ENCODE measurements around the gene GLI3. TPM values are rescaled to one million over a fixed set of nuclear protein-coding genes. Genes with fewer than 3 reads are reported as not detected.

GLI3 gene
- total and polyA plus RNA-seq, 2 of the 8 experiments (the other 6 are each of a cell fraction or from before 2014, with no cell fraction given): 8.0 to 31.1 TPM

GRCh38 chr7:42189535-42189934 lies 47.5 kb downstream of the GLI3 start:
- no peak overlapping the region for H3K56ac ChIP-seq (replicated peaks; ENCODE audit: insufficient read length, low read depth, low read length)
- H4K8ac ChIP-seq (ENCODE audit: extremely low read depth, insufficient read depth, low read length): no peak overlapping the region
- no peaks in the 10 kb centered on the region; a peak in 1 of 7 replicates for H3K27me3 ChIP-seq (replicated peaks in 1 of 4; ENCODE audit: control insufficient read depth in 3 of 4, extremely low read depth in 1 of 4, insufficient read depth in 3 of 4, low read length in 3 of 4)
- H3K23ac ChIP-seq (ENCODE audit: insufficient read length): no peak overlapping the region
- no peak overlapping the region for H3K18ac ChIP-seq (ENCODE audit: extremely low read depth, low read length)
- H4K5ac ChIP-seq (ENCODE audit: insufficient read length, low read depth, low read length): no peak overlapping the region
- no peak overlapping the region for H3K4ac ChIP-seq (replicated peaks; ENCODE audit: insufficient read length, low read depth, low read length)
- H3K4me1 ChIP-seq (replicated peaks in 1 of 4; ENCODE audit: control insufficient read depth in 3 of 4, insufficient read depth in 4 of 4, low read length in 3 of 4): peaks cover 0 to 6% (median 3%) of the 10 kb centered on the region in 4 experiments; a peak in 5 of 7 replicates
- H3K79me2 ChIP-seq (ENCODE audit: control insufficient read depth in 1 of 2, insufficient read depth in 2 of 2, low read length in 2 of 2): peaks cover 0 to 29% of the 10 kb centered on the region in 2 experiments; a peak in 2 of 4 replicates
- DNase-seq (ENCODE audit: low read depth in 1 of 2, low spot score in 2 of 2): no peak
- no peaks in the 10 kb centered on the region for H3K23me2 ChIP-seq (ENCODE audit: low read depth, low read length)
- no peak overlapping the region for H2AFZ ChIP-seq (ENCODE audit: low read length)
- no peak overlapping the region for H3K14ac ChIP-seq (ENCODE audit: insufficient read length)
- ChIA-PET CTCF (ENCODE audit: partially characterized antibody) (no interaction called here), POLR2A (ENCODE audit: partially characterized antibody) (no interaction called here)
- no peak overlapping the region for H2AK5ac ChIP-seq (ENCODE audit: low read depth, low read length)
- H3K27ac ChIP-seq (ENCODE audit: low read depth, low read length): no peak overlapping the region
- no peak overlapping the region for H2BK20ac ChIP-seq (ENCODE audit: low read length)
- 40% methylated on average over 1 of the region's 1 CpG; no CpG with 5 or more reads in 1 of the 2 experiments for WGBS, 2 experiments (ENCODE audit: extremely low coverage in 1 of 2, insufficient coverage in 1 of 2, insufficient read length in 1 of 2, insufficient replicate concordance in 2 of 2, low coverage in 1 of 2, low lambda C conversion rate in 2 of 2, missing lambda C conversion rate in 1 of 2)
- H3K36me3 ChIP-seq (ENCODE audit: control insufficient read depth in 2 of 4, insufficient read depth in 4 of 4, low read length in 3 of 4): no peaks in the 10 kb centered on the region; a peak in 1 of 8 replicates
- H3K4me3 ChIP-seq (ENCODE audit: extremely low read depth in 1 of 4, insufficient read depth in 2 of 4, low read depth in 3 of 4, low read length in 4 of 4): no peak overlapping the region
- no peak overlapping the region for H2BK12ac ChIP-seq (ENCODE audit: low read depth, low read length)
- H2BK5ac ChIP-seq (ENCODE audit: low read depth, low read length): no peak overlapping the region
- no peak overlapping the region for H2BK120ac ChIP-seq (replicated peaks; ENCODE audit: low read depth, low read length)
- H2BK15ac ChIP-seq (ENCODE audit: low read length): no peak overlapping the region
- TF ChIP-seq TAF1 (IDR thresholded peaks at IDR 0.05; ENCODE audit: low read depth, low read length) (no peak), TCF12 (IDR thresholded peaks at IDR 0.05; ENCODE audit: low read depth, low read length) (no peak), NANOG (IDR thresholded peaks at IDR 0.05; ENCODE audit: insufficient read depth, low read depth, low read length, poor library complexity, severe bottlenecking) (no peak), ATF2 (IDR thresholded peaks at IDR 0.05; ENCODE audit: low read length) (no peak)
- TF ChIP-seq, protein P1, sequence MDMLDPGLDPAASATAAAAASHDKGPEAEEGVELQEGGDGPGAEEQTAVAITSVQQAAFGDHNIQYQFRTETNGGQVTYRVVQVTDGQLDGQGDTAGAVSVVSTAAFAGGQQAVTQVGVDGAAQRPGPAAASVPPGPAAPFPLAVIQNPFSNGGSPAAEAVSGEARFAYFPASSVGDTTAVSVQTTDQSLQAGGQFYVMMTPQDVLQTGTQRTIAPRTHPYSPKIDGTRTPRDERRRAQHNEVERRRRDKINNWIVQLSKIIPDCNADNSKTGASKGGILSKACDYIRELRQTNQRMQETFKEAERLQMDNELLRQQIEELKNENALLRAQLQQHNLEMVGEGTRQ (IDR thresholded peaks at IDR 0.05; ENCODE audit: low read length): no peak
- no peak for FAIRE-seq
- no peak overlapping the region for H4K91ac ChIP-seq (replicated peaks; ENCODE audit: insufficient read length, low read length)
- H3K9me3 ChIP-seq (ENCODE audit: insufficient read depth in 2 of 2, low read depth in 1 of 2, low read length in 1 of 2): no peaks in the 10 kb centered on the region
- H3K4me2 ChIP-seq (ENCODE audit: insufficient read depth in 1 of 2, low read depth in 2 of 2, low read length in 2 of 2): no peak overlapping the region
- peaks cover 4 to 5% of the 10 kb centered on the region in 2 experiments for H4K20me1 ChIP-seq (replicated peaks in 1 of 2; ENCODE audit: control insufficient read depth in 1 of 2, insufficient read depth in 2 of 2, low read length in 2 of 2)
- H3K79me1 ChIP-seq (ENCODE audit: low read depth, low read length): no peaks in the 10 kb centered on the region
- no peak overlapping the region for H3K9ac ChIP-seq (replicated peaks in 1 of 4; ENCODE audit: extremely low read depth in 1 of 4, low read depth in 3 of 4, low read length in 3 of 4)
